ENCODE measurements around the gene PACRG. TPM values are rescaled to one million over a fixed set of nuclear protein-coding genes. Genes with fewer than 3 reads are reported as not detected.

PACRG gene
- total RNA-seq, 4 donors from 2014 or later, result 1.7 to 7.7 (median 3.7) TPM

GRCh38 chr6:163085426-163085825 lies 357.7 kb downstream of the PACRG start:
- no peaks in the 10 kb centered on the region for H3K36me3 ChIP-seq
- intact Hi-C loops (cut with DNase I), result no loop called here
- TF ChIP-seq POLR2A (IDR thresholded peaks at IDR 0.05) (no peak), CTCF (IDR thresholded peaks at IDR 0.05) (no peak)
- no peaks in the 10 kb centered on the region for H3K27me3 ChIP-seq
- H3K27ac ChIP-seq, result no peak overlapping the region
- H3K4me3 ChIP-seq (replicated peaks in 1 of 3), result no peak overlapping the region
- DNase-seq, result no peak
- H3K4me1 ChIP-seq, result no peaks in the 10 kb centered on the region
- no peaks in the 10 kb centered on the region for H3K9me3 ChIP-seq
- WGBS, 2 donors, result 64 to 72% methylated on average over 5 of the region's 5 CpGs

GRCh38 chr6:163085861-163086623 lies 358.3 kb downstream of the PACRG start:
- H3K36me3 ChIP-seq, result no peaks in the 10 kb centered on the region
- intact Hi-C loops (cut with DNase I), result no loop called here

GRCh38 chr6:163086624-163086920 lies 358.8 kb downstream of the PACRG start:
- no peaks in the 10 kb centered on the region for H3K27me3 ChIP-seq
- H3K4me1 ChIP-seq, result no peaks in the 10 kb centered on the region
- WGBS, 2 donors, result 49 to 62% methylated on average over 1 of the region's 1 CpG
- no peak overlapping the region for H3K27ac ChIP-seq
- intact Hi-C loops (cut with DNase I), result no loop called here
- no peak overlapping the region for H3K4me3 ChIP-seq (replicated peaks in 1 of 3)
- H3K36me3 ChIP-seq, result no peaks in the 10 kb centered on the region
- TF ChIP-seq POLR2A (IDR thresholded peaks at IDR 0.05) (no peak), CTCF (IDR thresholded peaks at IDR 0.05) (no peak)
- H3K9me3 ChIP-seq, result no peaks in the 10 kb centered on the region
- DNase-seq, result no peak

More at GRCh38 chr6:163085861-163086623, 358.3 kb downstream of the PACRG start:
- Histone ChIP-seq H3K4me3 (replicated peaks in 1 of 3) (no peak overlapping the region), H3K4me1 (no peaks in the 10 kb centered on the region), H3K27ac (no peak overlapping the region), H3K27me3 (no peaks in the 10 kb centered on the region), H3K9me3 (no peaks in the 10 kb centered on the region)
- TF ChIP-seq POLR2A (IDR thresholded peaks at IDR 0.05) (no peak), CTCF (IDR thresholded peaks at IDR 0.05) (no peak)
- DNase-seq, result no peak
- 71% methylated on average over 8 of the region's 8 CpGs for WGBS, 2 donors

- Histone ChIP-seq H3K27ac (no peak overlapping the region), H3K27me3 (no peaks in the 10 kb centered on the region), H3K4me1 (no peaks in the 10 kb centered on the region), H3K9me3 (no peaks in the 10 kb centered on the region), H3K36me3 (no peaks in the 10 kb centered on the region), H3K4me3 (replicated peaks in 1 of 3) (no peak overlapping the region)
- TF ChIP-seq CTCF (IDR thresholded peaks at IDR 0.05) (no peak), POLR2A (IDR thresholded peaks at IDR 0.05) (no peak)
- intact Hi-C loops (cut with DNase I), result no loop called here
- no peak for DNase-seq
These were observed 360.2 kb downstream of the PACRG start for GRCh38 chr6:163087981-163088380.

- whole genome bisulfite sequencing, 2 donors, result 83 to 88% methylated on average over 7 of the region's 7 CpGs
- Histone ChIP-seq H3K9me3 (no peaks in the 10 kb centered on the region), H3K27me3 (no peaks in the 10 kb centered on the region), H3K4me3 (replicated peaks in 1 of 3) (no peak overlapping the region), H3K36me3 (no peaks in the 10 kb centered on the region), H3K27ac (no peak overlapping the region), H3K4me1 (no peaks in the 10 kb centered on the region)
- TF ChIP-seq POLR2A (IDR thresholded peaks at IDR 0.05) (no peak), CTCF (IDR thresholded peaks at IDR 0.05) (no peak)
- intact Hi-C loops (cut with DNase I), result no loop called here
- DNase-seq, result no peak
These were observed 365.1 kb downstream of the PACRG start for GRCh38 chr6:163092876-163093275.
